ENCODE results near the gene BEAN1. TPM values are rescaled to one million over a fixed set of nuclear protein-coding genes. Genes with fewer than 3 reads are reported as not detected.

The BEAN1 gene
- total and polyA plus RNA-seq, 9 of the 15 experiments (the other 6 are each of a cell fraction or from before 2014, with no cell fraction given), result not detected

GRCh38 chr16:66515596-66516508, 88.8 kb downstream of the BEAN1 start (continued):
- TF ChIP-seq SIN3A (IDR thresholded peaks at IDR 0.05; ENCODE audit: borderline replicate concordance in 2 of 2, control insufficient read depth in 1 of 2, low read depth in 2 of 2, low read length in 2 of 2) (no peak), NFE2 (IDR thresholded peaks at IDR 0.05; ENCODE audit: low read depth) (no peak), ZEB2 (IDR thresholded peaks at IDR 0.05) (no peak), ZNF347 (CRISPR knock-in tag; IDR thresholded peaks at IDR 0.05; ENCODE audit: low read depth) (no peak), SIN3B (IDR thresholded peaks at IDR 0.05; ENCODE audit: low read depth) (no peak), MCM5 (IDR thresholded peaks at IDR 0.05; ENCODE audit: low read depth) (no peak), DPF2 (IDR thresholded peaks at IDR 0.05) (no peak), MTA1 (IDR thresholded peaks at IDR 0.05; ENCODE audit: borderline replicate concordance) (no peak), ARID4B (CRISPR knock-in tag; IDR thresholded peaks at IDR 0.05) (no peak), PRDM10 (IDR thresholded peaks at IDR 0.05; ENCODE audit: partially characterized antibody) (no peak), SMARCA5 (IDR thresholded peaks at IDR 0.05) (peak; percentile 85), ERF (CRISPR knock-in tag; IDR thresholded peaks at IDR 0.05) (no peak), HNRNPH1 (optimal IDR thresholded peaks at IDR 0.05; ENCODE audit: low read depth, low read length) (no peak)

All from K562 (cell line).